ENCODE measurements around the gene ZNF396.

Gene ZNF396

GRCh38 chr18:35334212-35334611 is 42.9 kb downstream of the ZNF396 start:
- DNase-seq = no peak

- DNase-seq = no peak
Observed at GRCh38 chr18:35331367-35332087, 45.6 kb downstream of the ZNF396 start.

GRCh38 chr18:35328868-35329267 is 48.3 kb downstream of the ZNF396 start:
- no peak for DNase-seq

GRCh38 chr18:35326695-35327387 is 50.3 kb downstream of the ZNF396 start:
- DNase-seq = no peak

- DNase-seq = no peak
Observed at GRCh38 chr18:35324926-35325655, 52.0 kb downstream of the ZNF396 start.

- no peak for DNase-seq
Observed at GRCh38 chr18:35322486-35323458, 54.4 kb downstream of the ZNF396 start.
